Lung (tissue), 12 donors: ENCODE measurements around the gene LEKR1. TPM values are rescaled to one million over a fixed set of nuclear protein-coding genes. Genes with fewer than 3 reads are reported as not detected.

Source experiments
- ATAC-seq: fragments of 200-7000 bp; cut with Tn5 transposase; one replicate; pipeline ENCODE4 v1.9.1; 2020; ENCODE audit warnings: moderate number of reproducible peaks; ENCODE audit not compliant: insufficient read depth, low FRiP score
- DNase-seq, 3 donors: peaks; one replicate each; pipeline ENCODE4 v3.0.0-alpha.2; 2013 to 2017
- H3K27ac ChIP-seq, 2 donors: one replicate each; pipeline ENCODE4 v1.5.1; 2013; ENCODE audit warnings: mild to moderate bottlenecking in 2 of 2, moderate library complexity in 2 of 2, control low read depth in 1 of 2, inconsistent platforms in 1 of 2, low read depth in 1 of 2, low read length in 1 of 2
- H3K27me3 ChIP-seq, 3 donors: one replicate each; pipeline ENCODE4 v1.5.1; 2013; ENCODE audit warnings: low read length in 2 of 3; ENCODE audit not compliant: control insufficient read depth in 3 of 3, insufficient read depth in 3 of 3
- H3K36me3 ChIP-seq, 4 donors: one replicate each; pipeline ENCODE4 v1.5.1; 2013; ENCODE audit warnings: low read length in 4 of 4, mild to moderate bottlenecking in 1 of 4, moderate library complexity in 1 of 4; ENCODE audit not compliant: control insufficient read depth in 4 of 4, insufficient read depth in 4 of 4
- H3K4me1 ChIP-seq, 5 donors: one replicate each; pipeline ENCODE4 v1.5.1; 2013; ENCODE audit warnings: low read length in 5 of 5, mild to moderate bottlenecking in 2 of 5, moderate library complexity in 1 of 5; ENCODE audit not compliant: control insufficient read depth in 5 of 5, insufficient read depth in 5 of 5
- H3K4me3 ChIP-seq: one replicate; pipeline ENCODE4 v1.5.1; 2013; ENCODE audit warnings: mild to moderate bottlenecking, control low read depth, moderate library complexity
- H3K9ac ChIP-seq, 2 donors: one replicate each; pipeline ENCODE4 v1.5.1; 2013; ENCODE audit warnings: low read length in 2 of 2, control low read depth in 1 of 2; ENCODE audit not compliant: insufficient read depth in 1 of 2
- H3K9me3 ChIP-seq, 4 donors: one replicate each; pipeline ENCODE4 v1.5.1; 2013; ENCODE audit warnings: low read length in 3 of 4, mild to moderate bottlenecking in 1 of 4, moderate library complexity in 1 of 4; ENCODE audit not compliant: control insufficient read depth in 4 of 4, insufficient read depth in 3 of 4
- CTCF ChIP-seq: IDR thresholded peaks from 2 replicates; pipeline ENCODE4 v1.5.1; 2012; ENCODE audit warnings: mild to moderate bottlenecking; ENCODE audit errors: control extremely low read depth, extremely low read depth
- WGBS, 2 donors: extraction: QIAGEN DNeasy Blood & Tissue Kit; methylation state at CpG; one replicate each; pipeline ENCODE4 v1.1.7; 2013; 5-methylcytosine and 5-hydroxymethylcytosine counted together
- polyA plus RNA-seq, 2 donors: library from polyadenylated mRNA; stranded (reverse); fragments of 200-250 nt; gene quantifications; one replicate each; pipeline ENCODE4 v1.2.1, GENCODE V29; 2013
- total RNA-seq, 2 donors: library from RNA; depleted of rRNA in 1 of 2; stranded (reverse); fragments of >200 nt in 1 of 2; gene quantifications; one replicate each; pipeline ENCODE4 v1.2.1, GENCODE V29; 2014 to 2021
- donor health status: control.
- donor health status: control.
- donor health status: Bipolar disorder and iron deficiency.
- donor health status: healthy.
- donor health status: DM: yes; HTN: yes; CAD: no.

Gene LEKR1
- total and polyA plus RNA-seq, 4 donors = 0.71 to 5.4 (median 3.2) TPM

GRCh38 chr3:157065201-157065600 is 239.0 kb downstream of the LEKR1 start:
- no peak overlapping the region for H3K9ac ChIP-seq
- WGBS, 2 donors = 86 to 90% methylated on average over 5 of the region's 5 CpGs
- no peaks in the 10 kb centered on the region for H3K9me3 ChIP-seq
- no peak overlapping the region for H3K4me3 ChIP-seq
- no peak for TF ChIP-seq CTCF
- H3K27me3 ChIP-seq = no peaks in the 10 kb centered on the region
- no peaks in the 10 kb centered on the region for H3K4me1 ChIP-seq
- DNase-seq = no peak
- H3K27ac ChIP-seq = no peak overlapping the region
- H3K36me3 ChIP-seq = no peaks in the 10 kb centered on the region
- no peak for ATAC-seq

GRCh38 chr3:157066335-157067098 is 240.4 kb downstream of the LEKR1 start:
- Histone ChIP-seq H3K4me3 (no peak overlapping the region), H3K9me3 (no peaks in the 10 kb centered on the region), H3K36me3 (no peaks in the 10 kb centered on the region), H3K27me3 (no peaks in the 10 kb centered on the region), H3K27ac (no peak overlapping the region), H3K4me1 (no peaks in the 10 kb centered on the region), H3K9ac (no peak overlapping the region)
- TF ChIP-seq CTCF = no peak
- 79 to 87% methylated on average over 11 of the region's 11 CpGs for WGBS, 2 donors
- no peak for DNase-seq
- no peak for ATAC-seq

GRCh38 chr3:157067114-157067513 is 241.0 kb downstream of the LEKR1 start:
- no peak overlapping the region for H3K9ac ChIP-seq
- no peaks in the 10 kb centered on the region for H3K27me3 ChIP-seq
- no peak for ATAC-seq
- no peaks in the 10 kb centered on the region for H3K4me1 ChIP-seq
- no peak for TF ChIP-seq CTCF
- H3K27ac ChIP-seq = no peak overlapping the region
- no peaks in the 10 kb centered on the region for H3K36me3 ChIP-seq
- no peak for DNase-seq
- no peaks in the 10 kb centered on the region for H3K9me3 ChIP-seq
- no peak overlapping the region for H3K4me3 ChIP-seq
- WGBS, 2 donors = 64 to 65% methylated on average over 3 of the region's 3 CpGs

DNA sequence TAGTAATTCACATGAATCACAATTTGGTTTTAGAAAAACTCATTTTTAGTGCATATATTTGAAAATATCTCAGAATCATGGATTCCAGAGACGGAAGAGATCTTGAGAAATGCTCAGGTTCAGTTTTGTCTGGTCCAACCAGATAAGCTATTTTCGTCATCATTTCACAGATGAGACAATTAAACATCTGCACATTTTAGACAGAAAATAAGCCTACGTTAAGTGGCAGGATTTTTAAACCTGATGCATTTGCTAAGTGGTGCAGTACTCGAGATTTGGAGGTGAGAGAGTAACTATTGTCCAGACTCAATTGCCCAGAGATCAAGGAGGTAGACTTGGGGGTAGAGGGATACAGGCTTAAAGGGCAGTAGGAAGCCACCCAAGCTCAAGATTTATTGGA is 243.3 kb downstream of the LEKR1 start:
- no peak overlapping the region for H3K4me3 ChIP-seq
- no peak overlapping the region for H3K27ac ChIP-seq
- WGBS, 2 donors = 87 to 89% methylated on average over 4 of the region's 4 CpGs
- no peaks in the 10 kb centered on the region for H3K9me3 ChIP-seq
- no peak for DNase-seq
- H3K27me3 ChIP-seq = no peaks in the 10 kb centered on the region
- no peak overlapping the region for H3K9ac ChIP-seq
- no peak for ATAC-seq
- no peaks in the 10 kb centered on the region for H3K4me1 ChIP-seq
- H3K36me3 ChIP-seq = no peaks in the 10 kb centered on the region
- TF ChIP-seq CTCF = no peak
